SK-N-SH treated with all-trans-retinoic acid at 6 μM for 48 hours (cell line): ENCODE results near the gene ATP9A.

ENCODE experiments used
- RARB ChIP-seq: fragments of 250-450 bp; sonication (Bioruptor Pico); IDR thresholded peaks from 2 replicates; pipeline ENCODE4 v1.8.0; 2021; ENCODE audit warnings: mild to moderate bottlenecking, moderate library complexity
- TF ChIP-seq, protein P1 (sequence below): fragments of 250-450 bp; sonication (Bioruptor Pico); IDR thresholded peaks from 2 replicates; pipeline ENCODE4 v1.5.0; 2020; ENCODE audit warnings: mild to moderate bottlenecking, moderate library complexity

DNA sequence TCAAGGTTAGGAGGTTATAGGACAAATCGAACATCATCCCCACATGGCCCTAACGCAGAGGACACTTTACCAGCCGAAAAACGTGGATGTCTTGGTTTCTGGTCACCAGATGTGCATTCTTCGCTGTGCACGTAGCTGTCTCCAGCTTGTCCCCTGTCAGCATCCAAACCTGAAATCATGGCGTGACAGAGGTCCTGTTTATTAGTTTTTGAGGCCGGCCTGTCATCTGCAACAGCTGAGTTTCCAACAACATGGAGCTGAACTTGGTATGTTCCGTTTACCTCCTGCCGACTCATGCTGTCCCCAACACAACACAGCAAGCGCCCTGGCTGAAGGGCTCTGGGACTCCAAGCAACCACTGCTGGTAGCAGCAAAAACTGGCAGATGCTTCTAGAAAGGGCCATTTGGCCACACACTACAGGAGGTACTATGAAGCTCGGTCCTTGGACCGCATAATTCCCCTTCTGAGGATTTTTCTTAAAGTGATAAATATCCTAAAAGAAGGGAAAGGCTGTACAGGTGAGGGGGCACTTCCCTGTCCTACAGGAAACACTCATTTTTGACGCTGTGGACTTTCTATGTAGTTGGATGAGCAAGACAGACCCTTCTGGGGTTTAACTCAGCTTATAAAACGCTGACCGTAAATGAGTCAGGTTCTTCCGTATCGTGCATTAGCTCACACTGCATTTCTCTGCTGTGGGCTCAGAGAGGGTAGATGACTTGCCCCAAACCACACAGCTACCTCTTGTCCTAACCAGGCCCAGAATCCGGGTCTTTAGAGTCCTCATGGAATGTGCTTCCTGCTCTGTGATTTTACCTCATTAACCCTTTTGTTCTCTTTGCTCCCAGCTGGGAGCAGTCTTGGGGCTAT, 146.0 kb downstream of the ATP9A start:
- TF ChIP-seq RARB (CRISPR knock-in tag): no peak
- TF ChIP-seq, protein P1, sequence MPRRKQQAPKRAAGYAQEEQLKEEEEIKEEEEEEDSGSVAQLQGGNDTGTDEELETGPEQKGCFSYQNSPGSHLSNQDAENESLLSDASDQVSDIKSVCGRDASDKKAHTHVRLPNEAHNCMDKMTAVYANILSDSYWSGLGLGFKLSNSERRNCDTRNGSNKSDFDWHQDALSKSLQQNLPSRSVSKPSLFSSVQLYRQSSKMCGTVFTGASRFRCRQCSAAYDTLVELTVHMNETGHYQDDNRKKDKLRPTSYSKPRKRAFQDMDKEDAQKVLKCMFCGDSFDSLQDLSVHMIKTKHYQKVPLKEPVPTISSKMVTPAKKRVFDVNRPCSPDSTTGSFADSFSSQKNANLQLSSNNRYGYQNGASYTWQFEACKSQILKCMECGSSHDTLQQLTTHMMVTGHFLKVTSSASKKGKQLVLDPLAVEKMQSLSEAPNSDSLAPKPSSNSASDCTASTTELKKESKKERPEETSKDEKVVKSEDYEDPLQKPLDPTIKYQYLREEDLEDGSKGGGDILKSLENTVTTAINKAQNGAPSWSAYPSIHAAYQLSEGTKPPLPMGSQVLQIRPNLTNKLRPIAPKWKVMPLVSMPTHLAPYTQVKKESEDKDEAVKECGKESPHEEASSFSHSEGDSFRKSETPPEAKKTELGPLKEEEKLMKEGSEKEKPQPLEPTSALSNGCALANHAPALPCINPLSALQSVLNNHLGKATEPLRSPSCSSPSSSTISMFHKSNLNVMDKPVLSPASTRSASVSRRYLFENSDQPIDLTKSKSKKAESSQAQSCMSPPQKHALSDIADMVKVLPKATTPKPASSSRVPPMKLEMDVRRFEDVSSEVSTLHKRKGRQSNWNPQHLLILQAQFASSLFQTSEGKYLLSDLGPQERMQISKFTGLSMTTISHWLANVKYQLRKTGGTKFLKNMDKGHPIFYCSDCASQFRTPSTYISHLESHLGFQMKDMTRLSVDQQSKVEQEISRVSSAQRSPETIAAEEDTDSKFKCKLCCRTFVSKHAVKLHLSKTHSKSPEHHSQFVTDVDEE (CRISPR knock-in tag): no peak
